Esophagus squamous epithelium (tissue), 4 donors: ENCODE data around the gene FASTKD1.

Source experiments
- CTCF ChIP-seq, 6 experiments: fragments of 450-650 bp in 4 of 6; fragments of 200-600 bp in 2 of 6; sonication (generic) in 2 of 6; IDR thresholded peaks; one replicate each; pipeline ENCODE4 v1.5.1; 2016 to 2019; ENCODE audit warnings: antibody characterized with exemption in 6 of 6, mild to moderate bottlenecking in 4 of 6, moderate library complexity in 4 of 6
- POLR2A ChIP-seq, 4 donors: fragments of 450-650 bp; IDR thresholded peaks; one replicate each; pipeline ENCODE4 v1.6.1; 2017; ENCODE audit warnings: antibody characterized with exemption in 4 of 4, mild to moderate bottlenecking in 4 of 4, moderate library complexity in 3 of 4

- TF ChIP-seq POLR2A (IDR thresholded peaks at IDR 0.05) (no peak), CTCF (IDR thresholded peaks at IDR 0.05) (no peak)
Observed at GRCh38 chr2:169493360-169493759, 80.3 kb downstream of the FASTKD1 start.
